HCT116 (cell line): ENCODE data around the gene PLK5. TPM values are rescaled to one million over a fixed set of nuclear protein-coding genes. Genes with fewer than 3 reads are reported as not detected.

Experiments used
- ATAC-seq: fragments of 200-7000 bp; cut with Tn5 transposase; 2 replicates; pipeline ENCODE4 v1.9.1; 2020; ENCODE audit warnings: mild to moderate bottlenecking, moderate library complexity
- BruUV-seq: library from RNA; stranded (reverse); fragments of 400-500 nt; replicated peaks from 2 replicates; lab custom pipeline; 2021; lab: Mats Ljungman, UMichigan
- CTCF ChIA-PET: fragments of 300-600 bp; sonication (Branson Sonifier 250); formaldehyde crosslinking; loops from one replicate; lab custom pipeline; 2021; ENCODE audit warnings: antibody characterized with exemption; lab: Charles Lee
- POLR2A ChIA-PET: fragments of 300-600, 350-600 bp; sonication (Branson Sonifier 250); formaldehyde crosslinking; loops from one replicate; lab custom pipeline; 2021; ENCODE audit warnings: antibody characterized with exemption; lab: Charles Lee
- RAD21 ChIA-PET, 2 experiments: fragments of 300-600 bp; sonication (Branson Sonifier 250); formaldehyde crosslinking; loops; one replicate each; lab custom pipeline; 2023; ENCODE audit warnings: low total read pairs in 2 of 2; ENCODE audit not compliant: uncharacterized antibody in 2 of 2, unreplicated experiment in 2 of 2, low non-redundant PET in 1 of 2; lab: Charles Lee
- DNase-seq: peaks from one replicate; pipeline ENCODE4 v3.0.0-alpha.2; 2010; ENCODE audit warnings: low read depth, low spot score
- H2AFZ ChIP-seq: fragments of 200-600 bp; shearing (Covaris generic), sonication (generic); 2 replicates; pipeline ENCODE4 v1.6.1; 2017; ENCODE audit warnings: low read depth, mixed run types, mixed read lengths, antibody characterized with exemption, low read length; ENCODE audit not compliant: poor library complexity, severe bottlenecking
- H3K27ac ChIP-seq: 2 replicates; pipeline ENCODE4 v1.5.1; 2012; ENCODE audit warnings: low read depth, low read length
- H3K27me3 ChIP-seq: fragments of 200-600 bp; sonication (generic); 2 replicates; pipeline ENCODE4 v1.6.1; 2016; ENCODE audit warnings: mixed run types, low read length, mixed read lengths; ENCODE audit not compliant: insufficient read depth
- H3K36me3 ChIP-seq, 2 experiments: fragments of 200-500 bp in 1 of 2; fragments of 200-600 bp in 1 of 2; sonication (Bioruptor generic) in 1 of 2; sonication (generic) in 1 of 2; 2 replicates each; pipeline versions ENCODE4 v1.5.1 to v1.6.1; 2014 to 2016; ENCODE audit warnings: low read length in 2 of 2, inconsistent platforms in 1 of 2, mixed read lengths in 1 of 2, mixed run types in 1 of 2; ENCODE audit not compliant: insufficient read depth in 2 of 2, control insufficient read depth in 1 of 2
- H3K4me1 ChIP-seq, 2 experiments: fragments of 200-600 bp in 1 of 2; sonication (generic) in 1 of 2; 2 replicates each; pipeline versions ENCODE4 v1.5.1 to v1.6.1; 2012 to 2017; ENCODE audit warnings: low read length in 2 of 2, inconsistent platforms in 1 of 2, mild to moderate bottlenecking in 1 of 2, mixed read lengths in 1 of 2, mixed run types in 1 of 2, moderate library complexity in 1 of 2; ENCODE audit not compliant: insufficient read depth in 2 of 2, control insufficient read depth in 1 of 2
- H3K4me2 ChIP-seq: fragments of 200-600 bp; sonication (generic); 2 replicates; pipeline ENCODE4 v1.6.1; 2017; ENCODE audit warnings: mixed run types, low read length, mixed read lengths
- H3K4me3 ChIP-seq, 2 experiments: fragments of 200-600 bp in 1 of 2; sonication (generic) in 1 of 2; replicated peaks in 1 of 2; 2 replicates each; pipeline ENCODE4 v1.5.1; 2011 to 2016; ENCODE audit warnings: low read length in 2 of 2, control low read depth in 1 of 2, low read depth in 1 of 2, mild to moderate bottlenecking in 1 of 2, mixed read lengths in 1 of 2, mixed run types in 1 of 2
- H3K79me2 ChIP-seq: fragments of 200-600 bp; sonication (generic); 2 replicates; pipeline ENCODE4 v1.6.1; 2017; ENCODE audit warnings: mild to moderate bottlenecking, mixed run types, low read length, moderate library complexity, mixed read lengths; ENCODE audit not compliant: insufficient read depth
- H3K9ac ChIP-seq: fragments of 200-600 bp; sonication (generic); 2 replicates; pipeline ENCODE4 v1.6.1; 2016; ENCODE audit warnings: low read length, mixed read lengths
- H3K9me2 ChIP-seq: fragments of 200-600 bp; sonication (generic), shearing (Covaris generic); 2 replicates; pipeline ENCODE4 v1.6.1; 2017; ENCODE audit warnings: mixed run types, mild to moderate bottlenecking, moderate library complexity; ENCODE audit not compliant: insufficient read depth
- H3K9me3 ChIP-seq, 2 experiments: fragments of 200-500 bp in 1 of 2; fragments of 200-600 bp in 1 of 2; sonication (Bioruptor generic) in 1 of 2; sonication (generic) in 1 of 2; 2 replicates each; pipeline ENCODE4 v1.6.1; 2014 to 2017; ENCODE audit warnings: low read length in 2 of 2, mixed read lengths in 2 of 2, inconsistent platforms in 1 of 2, low read depth in 1 of 2, mild to moderate bottlenecking in 1 of 2, mixed run types in 1 of 2, moderate library complexity in 1 of 2; ENCODE audit not compliant: control insufficient read depth in 1 of 2, insufficient read depth in 1 of 2
- H4K20me1 ChIP-seq: fragments of 200-600 bp; sonication (generic), shearing (Covaris generic); 2 replicates; pipeline ENCODE4 v1.6.1; 2017; ENCODE audit warnings: mixed run types, mild to moderate bottlenecking, moderate library complexity; ENCODE audit not compliant: insufficient read depth
- ATF3 ChIP-seq: IDR thresholded peaks from 2 replicates; pipeline ENCODE4 v1.6.1; 2012
- CBX3 ChIP-seq: IDR thresholded peaks from 2 replicates; pipeline ENCODE4 v1.6.1; 2012; ENCODE audit warnings: low read depth
- CTCF ChIP-seq, 3 experiments: fragments of 200-600 bp in 1 of 3; sonication (generic) in 1 of 3; IDR thresholded peaks in 2 of 3; conservative IDR thresholded peaks in 1 of 3; 2 replicates each; pipeline ENCODE4 v1.5.1; 2012 to 2017; ENCODE audit warnings: low read depth in 2 of 3, low read length in 2 of 3, antibody characterized with exemption in 1 of 3, borderline replicate concordance in 1 of 3, control low read depth in 1 of 3, mild to moderate bottlenecking in 1 of 3, mixed read lengths in 1 of 3, mixed run types in 1 of 3, moderate library complexity in 1 of 3; ENCODE audit not compliant: insufficient read depth in 1 of 3
- EGR1 ChIP-seq: IDR thresholded peaks from 2 replicates; pipeline ENCODE4 v1.6.1; 2012; ENCODE audit warnings: low read depth
- ELF1 ChIP-seq: IDR thresholded peaks from 2 replicates; pipeline ENCODE4 v1.6.1; 2012; ENCODE audit warnings: low read depth, borderline replicate concordance
- EZH2 ChIP-seq: fragments of 200-600 bp; sonication (generic); IDR thresholded peaks from 2 replicates; pipeline ENCODE4 v1.6.1; 2017; ENCODE audit warnings: antibody characterized with exemption, mixed run types
- EZH2phosphoT487 ChIP-seq: fragments of 200-600 bp; IDR thresholded peaks from 2 replicates; pipeline ENCODE4 v1.6.1; 2018; ENCODE audit warnings: antibody characterized with exemption, borderline replicate concordance
- MAX ChIP-seq: IDR thresholded peaks from 2 replicates; pipeline ENCODE4 v1.6.1; 2012
- POLR2AphosphoS5 ChIP-seq: IDR thresholded peaks from 2 replicates; pipeline ENCODE4 v1.6.1; 2011; ENCODE audit warnings: mild to moderate bottlenecking, low read depth, low read length, moderate library complexity
- RAD21 ChIP-seq: IDR thresholded peaks from 2 replicates; pipeline ENCODE4 v1.6.1; 2012; ENCODE audit warnings: low read depth, mild to moderate bottlenecking
- SP1 ChIP-seq: IDR thresholded peaks from 2 replicates; pipeline ENCODE4 v1.6.1; 2012; ENCODE audit warnings: low read depth
- SRF ChIP-seq: IDR thresholded peaks from 2 replicates; pipeline ENCODE4 v1.6.1; 2012; ENCODE audit warnings: low read depth
- TCF7L2 ChIP-seq: IDR thresholded peaks from 2 replicates; pipeline ENCODE4 v1.7.0; 2011; ENCODE audit warnings: borderline replicate concordance, inconsistent platforms; ENCODE audit not compliant: insufficient read depth, insufficient read length; ENCODE audit errors: extremely low read depth
- YY1 ChIP-seq: IDR thresholded peaks from 2 replicates; pipeline ENCODE4 v1.6.1; 2011; ENCODE audit warnings: low read length, low read depth, moderate library complexity, mild to moderate bottlenecking; ENCODE audit not compliant: insufficient replicate concordance; ENCODE audit errors: extremely low read depth
- ZBTB33 ChIP-seq: IDR thresholded peaks from 2 replicates; pipeline ENCODE4 v1.6.1; 2011; ENCODE audit warnings: mild to moderate bottlenecking, low read length, moderate library complexity; ENCODE audit not compliant: insufficient replicate concordance; ENCODE audit errors: extremely low read depth
- ZFX ChIP-seq: fragments of 450-650 bp; IDR thresholded peaks from 2 replicates; pipeline ENCODE4 v1.6.1; 2017
- ZNF274 ChIP-seq: fragments of 200-500 bp; sonication (Bioruptor generic); IDR thresholded peaks from 2 replicates; pipeline ENCODE4 v1.6.1; 2014; ENCODE audit warnings: mild to moderate bottlenecking, low read depth, low read length, inconsistent platforms
- intact Hi-C: fragments of 100-400 bp; cut with micrococcal nuclease; formaldehyde crosslinking; loops from 2 replicates; pipeline ENCODE4 v1.10.0; 2022
- total RNA-seq: library from RNA; stranded (reverse); gene quantifications from one replicate; pipeline ENCODE4 v1.2.1, GENCODE V29; 2021; ENCODE audit not compliant: unreplicated experiment

PLK5 gene
- total RNA-seq, 1 experiment from 2014 or later, result not detected

GRCh38 chr19:1527650-1528309 is 3.9 kb downstream of the PLK5 start:
- Histone ChIP-seq H3K79me2 (no peaks in the 10 kb centered on the region), H2AFZ (no peak overlapping the region), H3K36me3 (no peaks in the 10 kb centered on the region), H3K4me2 (no peak overlapping the region), H3K27ac (no peak overlapping the region), H3K4me3 (no peak overlapping the region), H3K9ac (no peak overlapping the region), H3K4me1 (no peaks in the 10 kb centered on the region), H3K9me3 (no peaks in the 10 kb centered on the region), H3K27me3 (no peaks in the 10 kb centered on the region), H4K20me1 (no peaks in the 10 kb centered on the region), H3K9me2 (no peaks in the 10 kb centered on the region)
- BruUV-seq, result no TSS peak
- TF ChIP-seq SP1, result no peak
- no peak for TF ChIP-seq ATF3
- TF ChIP-seq RAD21, result no peak
- TF ChIP-seq CBX3, result no peak
- TF ChIP-seq EZH2, result no peak
- TF ChIP-seq EZH2phosphoT487, result no peak
- TF ChIP-seq MAX, result no peak
- no peak for TF ChIP-seq ZFX
- no peak for TF ChIP-seq ZBTB33
- no peak for TF ChIP-seq SRF
- TF ChIP-seq YY1, result no peak
- no peak for TF ChIP-seq ELF1
- no peak for TF ChIP-seq CTCF (IDR thresholded peaks at IDR 0.05 in 2 of 3, conservative IDR thresholded peaks at IDR 0.05 in 1 of 3; ENCODE audit: borderline replicate concordance in 1 of 3, insufficient read depth in 1 of 3, low read depth in 2 of 3, low read length in 2 of 3)
- no peak for TF ChIP-seq TCF7L2
- no peak for TF ChIP-seq POLR2AphosphoS5
- no peak for TF ChIP-seq ZNF274
- TF ChIP-seq EGR1, result no peak
- ChIA-PET CTCF (no interaction called here), RAD21 (no interaction called here), POLR2A (no interaction called here)
- ATAC-seq (no peak), DNase-seq (no peak)
- intact Hi-C loops, result no loop called here
